NB4 (cell line): ENCODE data around the gene ALDH8A1.

Source experiments
- CTCF ChIP-seq: IDR thresholded peaks from one replicate; pipeline ENCODE4 v1.5.1; 2012; ENCODE audit warnings: low read depth, low read length
- MAX ChIP-seq: IDR thresholded peaks from 2 replicates; pipeline ENCODE4 v1.6.1; 2011; ENCODE audit warnings: low read depth, low read length
- MYC ChIP-seq: IDR thresholded peaks from 2 replicates; pipeline ENCODE4 v1.6.1; 2011; ENCODE audit warnings: low read depth, low read length
- POLR2A ChIP-seq: IDR thresholded peaks from 2 replicates; pipeline ENCODE4 v1.6.1; 2011; ENCODE audit warnings: mild to moderate bottlenecking; ENCODE audit not compliant: insufficient read length; ENCODE audit errors: extremely low read depth

- TF ChIP-seq CTCF (no peak), POLR2A (no peak), MYC (no peak), MAX (no peak)
Measured at GRCh38 chr6:134983823-134984222, 33.9 kb upstream of the ALDH8A1 start.
